Mucosa of rectum (tissue), 2 donors: ENCODE results near the gene MRPS6.

ENCODE experiments used
- H3K27ac ChIP-seq, 2 donors: one replicate each; pipeline ENCODE4 v1.7.0; 2013; ENCODE audit warnings: inconsistent platforms in 2 of 2, low read depth in 2 of 2, low read length in 2 of 2
- H3K27me3 ChIP-seq, 2 donors: one replicate each; pipeline ENCODE4 v1.7.0; 2013; ENCODE audit warnings: low read length in 2 of 2; ENCODE audit not compliant: control insufficient read depth in 2 of 2, insufficient read depth in 2 of 2
- H3K36me3 ChIP-seq, 2 donors: one replicate each; pipeline ENCODE4 v1.7.0; 2013; ENCODE audit warnings: low read length in 2 of 2; ENCODE audit not compliant: control insufficient read depth in 2 of 2, insufficient read depth in 2 of 2
- H3K4me1 ChIP-seq, 2 donors: one replicate each; pipeline ENCODE4 v1.7.0; 2013; ENCODE audit warnings: low read length in 2 of 2, mild to moderate bottlenecking in 1 of 2; ENCODE audit not compliant: control insufficient read depth in 2 of 2, insufficient read depth in 2 of 2
- H3K4me3 ChIP-seq, 2 donors: one replicate each; pipeline ENCODE4 v1.7.0; 2013; ENCODE audit warnings: low read length in 2 of 2
- H3K9ac ChIP-seq, 2 donors: one replicate each; pipeline ENCODE4 v1.7.0; 2013; ENCODE audit warnings: low read length in 2 of 2, low read depth in 1 of 2, mild to moderate bottlenecking in 1 of 2
- H3K9me3 ChIP-seq, 2 donors: one replicate each; pipeline ENCODE4 v1.7.0; 2013; ENCODE audit warnings: low read length in 2 of 2; ENCODE audit not compliant: control insufficient read depth in 2 of 2
- donor health status: healthy.
- donor health status: Normal muscosa, but diverticular disease.

Gene MRPS6

DNA sequence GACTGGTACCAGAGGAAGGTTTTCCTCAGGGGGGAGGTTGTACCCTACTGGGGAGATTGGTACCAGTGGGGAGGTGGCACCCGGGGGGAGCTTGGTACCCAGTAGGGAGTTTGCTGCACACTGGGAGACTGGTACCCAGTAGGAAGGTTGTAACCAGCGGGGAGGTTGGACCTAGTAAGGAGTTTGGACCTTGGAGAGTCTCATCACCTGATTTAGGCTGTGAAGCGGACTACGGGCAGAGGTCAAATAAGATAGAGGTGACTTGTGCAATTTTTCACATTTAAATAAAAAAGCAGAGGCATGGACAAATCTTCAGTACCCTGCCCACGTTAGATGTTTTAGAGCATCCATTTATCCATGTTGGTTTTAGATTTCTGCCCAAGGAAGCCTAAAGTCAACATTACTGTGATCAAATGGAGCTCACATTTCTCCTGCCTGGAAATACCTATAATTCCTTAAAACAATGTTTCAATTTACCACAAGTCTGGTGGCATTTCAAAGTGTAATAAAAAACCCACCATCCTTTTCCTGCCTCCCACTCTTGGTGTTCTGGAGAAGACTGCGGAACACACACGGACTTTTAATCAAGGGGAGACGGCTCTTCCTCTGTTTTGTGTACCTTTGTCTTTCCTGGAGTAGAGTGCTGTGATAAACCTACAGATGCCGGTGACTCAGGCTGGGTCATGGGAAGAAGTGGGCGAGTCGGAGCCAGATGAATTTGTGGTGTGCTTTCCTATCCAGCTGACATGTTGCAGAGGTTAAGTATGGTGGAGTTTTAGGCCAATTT, 36.2 kb upstream of the MRPS6 start:
- H3K27me3 ChIP-seq, result no peaks in the 10 kb centered on the region
- no peak overlapping the region for H3K9ac ChIP-seq
- H3K4me1 ChIP-seq, result no peaks in the 10 kb centered on the region
- no peak overlapping the region for H3K4me3 ChIP-seq
- H3K36me3 ChIP-seq, result no peaks in the 10 kb centered on the region
- H3K9me3 ChIP-seq, result no peaks in the 10 kb centered on the region
- no peak overlapping the region for H3K27ac ChIP-seq

DNA sequence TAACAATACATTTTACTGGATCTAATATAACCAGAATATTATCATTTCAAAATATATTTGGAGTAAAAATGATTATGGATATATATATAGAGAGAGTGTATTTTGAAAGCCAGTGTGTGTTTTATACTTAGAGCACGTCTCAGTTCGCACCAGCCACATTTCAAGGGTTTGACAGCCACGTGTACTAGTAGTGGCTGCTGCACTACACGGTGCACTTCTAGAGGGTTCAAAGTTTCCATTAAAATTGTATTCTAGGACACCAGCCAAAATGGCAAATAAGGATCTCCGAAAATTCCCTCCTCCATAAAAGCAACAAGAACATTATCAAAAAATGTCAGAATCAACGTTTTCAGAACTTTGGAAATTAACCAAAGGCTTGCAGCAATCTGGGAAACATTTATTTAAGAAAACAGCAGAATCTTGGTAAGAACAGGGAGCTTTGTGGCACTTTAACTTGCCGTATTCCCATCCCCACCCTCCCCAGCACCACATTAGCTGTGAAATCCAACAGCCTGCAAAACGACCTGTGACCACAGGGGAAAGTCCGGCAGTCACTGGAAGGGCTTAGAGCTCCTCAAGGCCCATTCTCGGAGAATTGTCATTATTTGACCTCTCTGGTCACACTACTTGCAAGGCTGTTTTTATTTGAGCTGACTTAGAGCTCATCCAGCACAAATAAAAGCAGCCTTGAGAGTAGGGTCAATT, 33.5 kb upstream of the MRPS6 start:
- Histone ChIP-seq H3K4me3 (no peak overlapping the region), H3K4me1 (no peaks in the 10 kb centered on the region), H3K27ac (no peak overlapping the region), H3K27me3 (no peaks in the 10 kb centered on the region), H3K9me3 (no peaks in the 10 kb centered on the region), H3K36me3 (no peaks in the 10 kb centered on the region), H3K9ac (no peak overlapping the region)

DNA sequence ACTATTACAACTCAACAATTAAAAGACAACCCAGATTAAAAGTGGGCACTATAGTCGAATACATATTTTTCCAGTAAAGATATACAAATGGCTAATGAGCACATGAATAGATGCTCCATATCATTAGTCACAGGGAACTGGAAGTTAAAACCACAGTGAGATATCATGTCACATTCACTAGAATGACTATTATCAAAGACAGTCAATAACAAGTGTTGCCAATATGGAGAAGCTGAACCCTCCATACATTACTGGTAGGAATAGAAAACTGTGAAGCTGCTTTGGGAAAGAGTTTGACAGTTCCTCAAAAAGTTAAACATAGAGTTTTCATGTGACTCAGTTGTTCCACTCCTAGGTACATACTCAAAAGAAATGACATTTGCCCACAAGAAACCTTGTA, 30.6 kb upstream of the MRPS6 start:
- no peaks in the 10 kb centered on the region for H3K4me1 ChIP-seq
- no peaks in the 10 kb centered on the region for H3K36me3 ChIP-seq
- no peak overlapping the region for H3K4me3 ChIP-seq
- no peak overlapping the region for H3K9ac ChIP-seq
- no peaks in the 10 kb centered on the region for H3K27me3 ChIP-seq
- H3K27ac ChIP-seq, result no peak overlapping the region
- H3K9me3 ChIP-seq, result no peaks in the 10 kb centered on the region

DNA sequence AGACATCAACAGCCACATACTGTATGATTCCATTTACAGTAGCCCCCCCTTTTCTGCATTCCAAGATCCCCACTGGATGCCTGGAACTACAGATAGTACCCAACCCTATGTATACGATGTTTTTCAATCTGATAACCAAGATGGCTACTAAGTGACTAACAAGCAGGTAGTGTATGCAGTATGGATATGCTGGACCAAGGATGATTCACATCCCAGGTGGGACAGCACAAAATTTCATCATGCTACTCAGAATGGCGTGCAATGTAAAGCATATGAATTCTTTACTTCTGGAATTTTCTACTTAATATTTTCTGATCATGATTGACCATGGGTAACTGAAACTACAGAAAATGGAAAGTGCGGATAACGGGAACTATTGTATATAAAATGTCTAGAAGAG, 30.0 kb upstream of the MRPS6 start:
- Histone ChIP-seq H3K4me3 (no peak overlapping the region), H3K9ac (no peak overlapping the region), H3K36me3 (no peaks in the 10 kb centered on the region), H3K27ac (no peak overlapping the region), H3K9me3 (no peaks in the 10 kb centered on the region), H3K4me1 (no peaks in the 10 kb centered on the region), H3K27me3 (no peaks in the 10 kb centered on the region)

DNA sequence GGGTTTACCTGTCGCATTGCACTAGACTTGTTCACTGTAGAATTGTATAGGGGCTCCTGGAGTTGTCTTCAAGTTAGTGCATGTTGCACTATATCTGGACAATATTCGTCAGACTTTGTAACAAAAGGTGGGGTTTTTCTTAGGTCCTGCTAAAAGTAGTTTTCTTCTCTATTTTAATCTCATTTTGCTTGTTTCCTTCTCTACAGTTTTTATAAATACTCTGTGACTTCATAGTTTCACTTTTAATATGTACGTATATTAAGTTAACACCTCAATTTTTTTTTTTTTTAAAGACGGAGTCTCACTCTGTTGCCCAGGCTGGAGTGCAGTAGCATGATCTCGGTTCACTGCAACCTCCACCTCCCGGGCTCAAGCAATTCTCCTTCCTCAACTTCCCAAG, 26.5 kb upstream of the MRPS6 start:
- no peaks in the 10 kb centered on the region for H3K4me1 ChIP-seq
- no peaks in the 10 kb centered on the region for H3K9me3 ChIP-seq
- H3K27me3 ChIP-seq, result no peaks in the 10 kb centered on the region
- no peaks in the 10 kb centered on the region for H3K36me3 ChIP-seq
- no peak overlapping the region for H3K27ac ChIP-seq
- peak overlapping the region in 1 of 2 donors; percentile 37 for H3K4me3 ChIP-seq
- no peak overlapping the region for H3K9ac ChIP-seq

DNA sequence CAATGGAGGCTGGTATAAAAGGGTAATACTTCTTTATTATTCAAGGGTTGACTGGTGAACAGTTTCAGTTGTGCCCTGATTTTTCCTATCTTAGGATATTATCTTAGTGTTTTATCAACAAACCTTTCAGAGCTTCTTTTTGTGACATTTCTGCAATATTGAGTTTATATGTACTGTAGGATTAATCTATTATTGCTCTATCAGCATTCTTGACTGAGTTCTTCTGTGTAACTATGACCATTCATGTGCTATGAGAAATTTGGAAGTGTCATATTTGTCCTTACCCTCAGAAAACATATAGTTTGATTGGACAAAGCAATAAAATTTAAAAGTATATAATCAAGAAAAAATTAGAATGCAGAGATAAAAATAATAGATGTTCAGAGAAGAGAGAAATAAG, 25.5 kb upstream of the MRPS6 start:
- no peak overlapping the region for H3K4me3 ChIP-seq
- no peaks in the 10 kb centered on the region for H3K27me3 ChIP-seq
- H3K27ac ChIP-seq, result no peak overlapping the region
- H3K4me1 ChIP-seq, result no peaks in the 10 kb centered on the region
- H3K36me3 ChIP-seq, result no peaks in the 10 kb centered on the region
- no peaks in the 10 kb centered on the region for H3K9me3 ChIP-seq
- no peak overlapping the region for H3K9ac ChIP-seq

DNA sequence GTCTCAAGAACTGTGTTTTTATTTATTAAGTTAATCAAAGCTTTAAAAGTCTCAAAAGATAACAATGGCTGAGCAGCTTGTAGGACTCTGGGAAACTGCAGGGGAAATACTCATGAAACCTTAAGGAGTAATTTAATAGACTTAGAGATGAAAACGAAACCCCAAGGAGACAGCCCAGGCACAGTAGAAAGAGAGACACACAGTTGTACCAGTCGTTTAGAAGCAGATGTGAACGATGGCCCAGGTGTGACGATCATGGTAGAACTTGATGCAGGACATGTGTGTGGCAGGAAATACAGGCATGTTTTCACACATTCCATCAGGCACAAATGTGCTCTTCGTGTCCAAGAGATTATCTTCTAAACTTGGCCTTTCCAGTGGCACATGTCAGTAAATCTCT, 21.2 kb upstream of the MRPS6 start:
- Histone ChIP-seq H3K4me3 (no peak overlapping the region), H3K9me3 (no peaks in the 10 kb centered on the region), H3K36me3 (no peaks in the 10 kb centered on the region)

DNA sequence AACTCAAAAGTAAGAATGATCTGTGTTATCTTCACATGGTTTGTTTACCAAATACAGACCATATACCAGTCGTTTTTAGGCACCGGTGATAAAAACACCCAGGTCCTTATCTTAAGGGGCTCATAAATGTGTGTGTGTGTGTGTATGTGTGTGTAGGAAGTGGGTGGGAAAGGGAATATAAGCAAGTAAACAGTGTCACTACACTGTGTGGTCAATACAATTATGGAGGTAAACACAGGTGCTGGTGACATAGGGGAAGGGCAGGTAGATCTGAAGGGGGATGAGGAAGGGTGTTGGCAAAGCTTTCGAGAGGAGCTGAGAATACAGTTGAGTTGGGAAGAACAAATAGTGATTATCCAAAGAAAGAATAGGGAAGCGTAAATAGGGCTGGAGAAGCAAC, 19.1 kb upstream of the MRPS6 start:
- peak overlapping the region; percentile 74 to 89 for H3K27ac ChIP-seq

More for the DNA sequence above, 21.2 kb upstream of the MRPS6 start:
- peaks cover 13 to 16% of the 10 kb centered on the region in 2 donors for H3K4me1 ChIP-seq
- no peak overlapping the region for H3K27ac ChIP-seq
- no peaks in the 10 kb centered on the region for H3K27me3 ChIP-seq
- H3K9ac ChIP-seq, result no peak overlapping the region

DNA sequence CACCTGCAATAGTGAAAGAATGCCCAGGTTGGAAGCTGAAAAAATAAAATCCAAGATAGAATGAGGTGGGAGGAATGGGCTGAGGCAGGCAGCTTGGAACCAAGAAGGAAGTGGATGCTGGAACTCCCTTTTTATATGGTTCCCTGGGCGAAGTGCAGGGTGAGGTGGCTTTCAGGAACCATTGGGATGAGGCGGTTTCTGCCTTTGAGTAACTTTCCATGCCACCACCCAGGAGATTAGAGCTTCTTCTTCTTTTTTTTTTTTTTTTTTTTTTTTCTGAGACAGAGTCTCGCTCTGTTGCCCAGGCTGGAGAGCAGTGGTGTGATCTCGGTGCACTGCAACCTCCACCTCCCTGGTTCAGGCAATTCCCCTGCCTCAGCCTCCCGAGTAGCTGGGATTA, 17.8 kb upstream of the MRPS6 start:
- Histone ChIP-seq H3K9me3 (no peaks in the 10 kb centered on the region), H3K9ac (peak overlapping the region in 1 of 2 donors; percentile 34), H3K36me3 (no peaks in the 10 kb centered on the region), H3K4me3 (peak overlapping the region in 1 of 2 donors; percentile 20), H3K27ac (peak overlapping the region; percentile 74 to 89), H3K4me1 (peaks cover 13 to 16% of the 10 kb centered on the region in 2 donors), H3K27me3 (no peaks in the 10 kb centered on the region)

More for the DNA sequence above, 19.1 kb upstream of the MRPS6 start:
- Histone ChIP-seq H3K9ac (no peak overlapping the region), H3K4me1 (peaks cover 13 to 16% of the 10 kb centered on the region in 2 donors), H3K4me3 (no peak overlapping the region), H3K9me3 (no peaks in the 10 kb centered on the region), H3K36me3 (no peaks in the 10 kb centered on the region), H3K27me3 (no peaks in the 10 kb centered on the region)

DNA sequence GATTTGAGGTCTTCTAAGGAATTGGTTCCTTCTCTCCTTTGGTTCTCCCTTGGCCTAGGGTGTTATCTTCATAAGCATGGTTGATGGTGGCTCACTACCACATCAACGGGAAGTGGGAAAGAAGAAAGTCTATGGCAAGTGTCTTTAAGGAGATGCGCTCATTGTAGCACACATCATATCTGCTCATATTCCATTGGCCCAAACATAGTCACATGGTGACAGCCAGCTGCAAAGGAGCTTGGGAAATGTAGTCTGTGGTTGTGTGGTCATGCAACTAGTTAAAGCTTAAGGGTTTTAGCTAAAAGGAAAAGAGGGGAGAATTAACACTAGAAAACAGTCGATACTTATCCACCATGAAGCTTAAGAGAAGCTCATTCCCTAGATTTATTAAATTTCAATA, 11.4 kb upstream of the MRPS6 start:
- H3K4me1 ChIP-seq, result no peaks in the 10 kb centered on the region
- H3K27me3 ChIP-seq, result no peaks in the 10 kb centered on the region
- no peaks in the 10 kb centered on the region for H3K36me3 ChIP-seq
- H3K9me3 ChIP-seq, result no peaks in the 10 kb centered on the region
- H3K27ac ChIP-seq, result no peak overlapping the region
- H3K4me3 ChIP-seq, result no peak overlapping the region
- H3K9ac ChIP-seq, result no peak overlapping the region
